Camera-type eye (tissue), 1 donor: Measurements from ENCODE around the gene BHLHE40. TPM values are rescaled to one million over a fixed set of nuclear protein-coding genes. Genes with fewer than 3 reads are reported as not detected.

ENCODE experiments used
- total RNA-seq: library from RNA; depleted of rRNA; stranded (reverse); fragments of >200 nt; gene quantifications from one replicate; pipeline ENCODE4 v1.2.3, GENCODE V29; 2014

Gene BHLHE40
- 79.9 TPM for total RNA-seq

DNA sequence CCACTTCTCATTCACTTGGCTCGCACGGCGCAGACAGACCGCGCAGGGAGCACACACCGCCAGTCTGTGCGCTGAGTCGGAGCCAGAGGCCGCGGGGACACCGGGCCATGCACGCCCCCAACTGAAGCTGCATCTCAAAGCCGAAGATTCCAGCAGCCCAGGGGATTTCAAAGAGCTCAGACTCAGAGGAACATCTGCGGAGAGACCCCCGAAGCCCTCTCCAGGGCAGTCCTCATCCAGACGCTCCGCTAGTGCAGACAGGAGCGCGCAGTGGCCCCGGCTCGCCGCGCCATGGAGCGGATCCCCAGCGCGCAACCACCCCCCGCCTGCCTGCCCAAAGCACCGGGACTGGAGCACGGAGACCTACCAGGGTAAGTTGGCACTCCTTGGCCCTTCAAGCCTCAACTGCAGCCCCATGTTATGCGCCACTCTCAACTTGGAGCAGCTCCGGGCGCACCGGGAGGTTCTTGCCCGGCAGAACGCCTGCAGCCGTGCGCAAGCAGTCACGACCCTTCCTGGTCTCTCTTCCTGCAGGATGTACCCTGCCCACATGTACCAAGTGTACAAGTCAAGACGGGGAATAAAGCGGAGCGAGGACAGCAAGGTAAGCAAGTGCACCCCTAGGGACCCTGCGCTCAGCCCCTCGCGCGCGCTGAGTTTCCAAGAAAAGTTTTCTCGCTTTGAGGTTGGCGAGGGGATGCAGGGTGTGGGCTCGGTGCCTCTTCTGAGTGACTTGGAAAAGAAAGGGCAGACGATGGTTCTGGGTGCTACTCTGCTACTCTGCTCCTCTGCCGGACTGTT lies at the start of gene BHLHE40:
BHLHE40 (plus strand) TSS at position 10 of the 801 bp plus-strand sequence; CDS start at position 292, 282 bp downstream.

Other genes starting within 250 kb of the BHLHE40 start
- 67.8 TPM for gene ARL8B, start 142.9 kb downstream of the BHLHE40 start, total RNA-seq
- gene EDEM1, start 208.3 kb downstream of the BHLHE40 start, total RNA-seq = 25.0 TPM